GM15510 (cell line): ENCODE results near the gene VASN.

ENCODE experiments used
- POLR2A ChIP-seq: IDR thresholded peaks from 3 replicates; pipeline ENCODE4 v1.6.1; 2011; ENCODE audit warnings: borderline replicate concordance; ENCODE audit not compliant: insufficient read length; ENCODE audit errors: extremely low read depth

Gene VASN

DNA sequence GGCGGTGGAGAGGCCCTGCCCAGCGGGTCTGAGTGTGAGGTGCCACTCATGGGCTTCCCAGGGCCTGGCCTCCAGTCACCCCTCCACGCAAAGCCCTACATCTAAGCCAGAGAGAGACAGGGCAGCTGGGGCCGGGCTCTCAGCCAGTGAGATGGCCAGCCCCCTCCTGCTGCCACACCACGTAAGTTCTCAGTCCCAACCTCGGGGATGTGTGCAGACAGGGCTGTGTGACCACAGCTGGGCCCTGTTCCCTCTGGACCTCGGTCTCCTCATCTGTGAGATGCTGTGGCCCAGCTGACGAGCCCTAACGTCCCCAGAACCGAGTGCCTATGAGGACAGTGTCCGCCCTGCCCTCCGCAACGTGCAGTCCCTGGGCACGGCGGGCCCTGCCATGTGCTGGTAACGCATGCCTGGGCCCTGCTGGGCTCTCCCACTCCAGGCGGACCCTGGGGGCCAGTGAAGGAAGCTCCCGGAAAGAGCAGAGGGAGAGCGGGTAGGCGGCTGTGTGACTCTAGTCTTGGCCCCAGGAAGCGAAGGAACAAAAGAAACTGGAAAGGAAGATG lies 11.2 kb downstream of the VASN start:
- no peak for TF ChIP-seq POLR2A

DNA sequence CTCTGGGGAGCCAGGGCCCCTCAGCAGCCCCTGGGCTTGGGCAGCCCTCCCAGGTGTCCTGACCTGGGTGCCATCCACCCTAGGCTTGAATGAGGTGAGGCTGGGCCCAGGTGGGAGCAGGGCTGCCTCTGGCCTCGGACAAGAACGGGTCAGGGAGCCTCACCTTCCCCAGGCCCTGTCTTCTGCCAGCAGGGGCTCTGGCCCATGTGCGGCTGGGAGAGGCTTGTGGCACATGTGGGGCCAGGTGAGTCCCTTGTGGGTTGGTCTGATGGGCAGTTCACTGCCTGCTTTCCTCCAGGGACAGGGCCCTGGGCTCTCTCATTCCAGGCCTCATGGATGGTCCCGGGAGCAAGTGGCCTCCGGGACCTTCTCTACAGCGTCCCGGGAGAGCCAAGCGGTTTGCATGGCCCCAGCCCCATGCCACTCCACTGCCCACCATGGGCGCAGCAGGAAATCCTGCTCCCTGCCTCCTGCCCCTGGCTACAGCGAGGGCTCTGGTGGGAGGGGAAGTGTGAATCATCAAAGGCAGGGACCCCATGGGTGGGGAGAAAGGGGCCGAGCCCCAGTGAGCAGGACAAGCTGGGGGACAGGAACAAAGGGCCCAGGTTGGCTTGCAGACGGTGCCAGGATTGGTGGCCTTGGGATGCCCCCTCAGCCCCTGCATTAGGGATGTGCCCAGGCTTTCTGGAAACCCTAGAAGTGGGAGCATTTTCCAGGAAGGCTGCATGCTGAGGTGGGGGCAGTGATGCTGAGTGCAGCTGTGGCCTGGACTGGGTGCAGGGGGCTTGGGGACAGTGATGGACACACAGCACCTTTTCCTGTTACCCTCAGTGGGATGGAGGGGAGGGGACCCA lies 12.2 kb downstream of the VASN start:
- TF ChIP-seq POLR2A = no peak

DNA sequence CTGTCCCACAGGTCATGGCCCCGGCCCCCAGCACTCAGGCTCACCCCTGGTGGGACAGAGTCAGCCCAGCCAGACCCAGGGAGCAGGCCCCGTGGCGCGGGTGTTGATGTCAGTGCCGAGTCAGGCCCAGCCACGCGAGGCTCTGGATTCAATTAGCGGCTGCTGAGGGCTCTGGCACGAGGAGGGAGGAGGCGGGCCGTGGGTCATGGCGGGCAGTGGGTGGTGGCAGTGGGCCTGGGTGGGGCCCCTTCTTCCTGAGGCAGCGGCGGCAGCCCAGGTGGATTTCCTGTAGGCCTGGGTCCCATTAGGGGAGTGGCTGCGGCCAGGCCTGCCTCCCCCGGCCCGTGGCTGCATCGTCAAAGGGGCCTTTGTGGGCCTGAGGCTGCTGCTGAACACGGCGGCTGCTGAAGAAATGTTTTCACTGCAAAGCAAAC lies 12.9 kb downstream of the VASN start:
- no peak for TF ChIP-seq POLR2A

DNA sequence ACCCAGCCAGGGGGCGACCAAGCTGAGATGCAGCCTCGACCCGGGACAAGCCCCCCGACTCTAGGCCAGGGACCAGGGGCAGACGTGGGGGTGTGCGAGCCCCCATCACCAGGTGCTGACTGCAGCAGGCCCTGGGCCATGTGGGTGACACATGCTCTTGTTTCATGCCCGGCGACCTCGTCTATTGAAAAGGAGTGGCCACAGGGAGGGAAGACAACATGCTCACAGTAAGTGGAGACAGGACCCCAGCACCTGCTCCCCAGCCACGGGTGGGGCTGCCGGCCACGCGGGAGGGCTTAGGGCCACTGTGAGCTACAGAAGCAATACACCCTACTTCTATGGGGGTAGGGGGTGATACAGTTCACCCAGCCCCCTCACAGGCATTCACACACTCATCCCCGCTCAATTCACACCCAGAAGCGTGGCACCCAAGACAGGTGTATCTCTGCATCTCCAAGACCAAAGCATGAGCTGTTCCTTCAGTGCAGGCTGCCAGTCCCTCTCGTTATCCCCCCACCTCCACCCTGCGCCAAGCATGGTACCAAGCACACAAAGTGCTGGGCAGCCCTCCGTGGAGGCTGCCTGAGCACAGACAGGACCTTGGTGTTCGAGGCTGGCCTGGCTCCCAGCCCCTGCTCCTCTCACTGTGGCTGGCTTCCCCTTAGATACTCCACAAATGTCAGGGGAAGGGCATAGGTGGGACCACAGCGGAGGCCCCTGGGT lies 13.6 kb downstream of the VASN start:
- TF ChIP-seq POLR2A = no peak

DNA sequence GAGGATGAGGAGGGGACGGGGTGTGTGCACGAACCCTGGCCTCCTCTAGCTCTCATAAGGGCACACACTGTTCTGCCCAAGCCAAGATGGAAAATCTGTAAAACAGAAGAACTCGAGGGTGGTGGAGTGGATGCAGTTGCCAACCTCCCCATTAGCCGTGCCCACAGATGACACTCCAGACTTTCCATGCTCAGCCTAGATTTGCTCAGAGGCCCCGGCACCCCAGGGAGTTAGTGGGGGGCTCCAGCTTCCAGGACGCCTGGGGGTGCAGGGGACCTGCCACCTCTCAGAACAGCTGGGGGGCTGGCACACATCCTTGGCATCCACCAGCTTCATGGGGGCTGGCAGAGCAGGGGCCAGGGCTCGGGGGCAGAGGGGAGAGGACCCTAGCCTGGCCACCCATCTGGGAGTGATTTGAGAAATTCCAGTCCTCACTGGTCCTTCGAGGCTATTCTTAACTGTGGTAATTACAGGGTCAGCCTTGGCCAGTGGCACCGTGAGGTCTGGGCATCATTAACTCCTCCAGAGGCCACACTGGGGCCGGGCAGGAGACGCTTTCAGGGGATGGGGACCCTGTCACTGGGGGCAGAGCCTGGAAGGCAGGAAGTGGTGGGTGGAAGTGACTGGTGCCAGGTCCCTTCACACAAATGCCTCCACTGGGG lies 14.3 kb downstream of the VASN start:
- no peak for TF ChIP-seq POLR2A

DNA sequence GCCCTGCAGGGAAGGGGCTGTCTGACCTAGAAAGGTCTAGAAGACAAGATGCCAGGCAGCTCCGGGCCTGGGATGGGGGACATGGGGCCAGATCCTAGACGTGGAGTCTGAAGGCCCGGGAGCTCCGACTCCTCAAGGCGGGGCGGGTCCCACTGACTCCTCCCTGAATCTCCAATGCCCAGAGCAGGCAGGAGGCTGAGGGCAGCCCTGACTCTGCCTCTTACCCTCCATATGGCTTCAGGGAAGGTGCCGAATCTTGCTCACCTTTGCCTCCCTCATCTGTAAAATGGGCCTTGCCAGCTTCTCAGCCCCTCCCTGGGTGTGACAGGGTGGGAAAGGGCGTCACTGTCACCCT lies 14.8 kb downstream of the VASN start:
- TF ChIP-seq POLR2A = no peak

DNA sequence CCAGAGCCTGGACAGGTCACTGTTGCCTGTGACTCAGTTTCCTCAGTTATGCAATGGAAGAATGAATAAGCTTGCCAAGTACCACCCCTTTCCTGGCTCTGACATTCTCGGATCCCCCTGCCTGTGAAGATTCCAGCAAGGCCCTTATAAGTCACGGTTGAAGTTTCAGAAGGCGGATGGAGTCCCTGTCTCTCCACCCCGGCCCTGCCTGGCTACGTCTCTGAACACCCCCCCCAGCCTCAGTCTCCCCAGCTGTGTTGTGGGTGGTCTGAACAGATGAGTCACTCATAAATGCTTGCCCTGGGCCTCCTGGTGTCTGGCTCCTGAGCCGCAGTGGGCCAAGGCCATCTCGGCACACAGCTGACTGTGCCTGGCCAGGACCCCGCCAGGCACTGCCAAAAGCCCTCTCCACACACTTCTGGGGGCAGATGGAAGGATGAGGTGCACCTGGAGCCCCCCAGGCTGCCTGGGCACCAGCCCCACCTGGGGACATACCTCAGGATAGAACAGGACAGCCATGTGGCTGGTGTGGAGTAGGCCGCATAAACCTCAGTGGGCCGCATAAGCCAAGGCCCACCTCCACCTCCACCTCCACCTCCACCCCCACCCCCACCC lies 15.4 kb downstream of the VASN start:
- no peak for TF ChIP-seq POLR2A

DNA sequence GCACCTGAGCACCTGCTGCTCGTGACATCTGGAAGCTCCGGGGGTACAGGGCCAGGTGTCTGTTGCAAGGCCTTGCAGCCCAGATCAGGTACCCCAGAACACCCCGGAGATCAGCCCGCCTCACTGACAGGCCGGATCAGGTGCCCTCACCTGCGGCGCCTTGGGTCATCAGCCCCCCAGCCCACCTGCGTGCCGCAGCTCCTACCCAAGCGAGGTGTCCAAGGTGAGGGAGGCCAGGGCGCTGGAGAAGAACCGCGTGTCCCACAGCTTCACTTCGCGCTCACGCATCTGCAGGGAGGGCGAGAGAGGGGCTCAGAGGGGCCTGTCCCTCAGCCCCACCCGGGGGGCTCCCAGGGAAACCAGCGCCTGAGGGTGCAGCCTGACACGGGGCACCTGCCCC lies 16.1 kb downstream of the VASN start:
- TF ChIP-seq POLR2A = no peak

DNA sequence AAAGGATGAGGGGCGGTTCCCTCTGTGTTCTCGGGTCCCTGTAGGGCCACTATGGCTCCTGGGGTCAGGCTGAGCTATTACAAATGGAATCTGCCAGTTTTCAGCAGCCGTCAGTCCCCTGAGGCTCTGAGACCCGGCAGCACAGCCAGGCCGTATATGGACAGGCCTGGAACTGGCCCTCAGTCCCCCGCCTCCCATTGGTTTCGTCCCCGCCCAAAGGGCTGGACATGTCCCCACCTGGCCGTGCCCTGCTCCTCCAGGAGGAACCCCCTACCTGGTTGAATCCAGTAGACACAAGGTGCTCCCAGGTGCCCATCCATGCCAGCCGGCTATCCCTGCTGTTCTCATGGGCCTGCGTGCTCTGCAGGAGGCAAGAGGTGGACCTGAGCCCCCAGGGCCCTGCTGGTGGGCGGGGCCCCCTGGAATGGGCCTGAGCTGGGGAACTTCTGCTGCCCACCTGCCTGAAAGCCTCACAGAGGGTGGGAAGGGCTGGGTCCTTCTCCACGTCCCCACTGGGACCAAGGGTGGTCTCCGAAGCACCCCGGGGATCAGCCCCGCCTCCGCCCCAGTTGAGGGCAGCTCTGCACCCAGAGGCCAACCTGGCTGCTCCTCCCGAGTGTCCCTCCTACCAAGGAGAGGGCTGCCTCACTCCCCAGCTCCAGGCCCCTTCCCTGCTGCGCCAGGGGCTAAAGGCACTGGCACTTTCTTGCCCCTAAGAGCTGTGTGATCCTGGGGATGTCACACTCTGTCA lies 16.8 kb downstream of the VASN start:
- no peak for TF ChIP-seq POLR2A

DNA sequence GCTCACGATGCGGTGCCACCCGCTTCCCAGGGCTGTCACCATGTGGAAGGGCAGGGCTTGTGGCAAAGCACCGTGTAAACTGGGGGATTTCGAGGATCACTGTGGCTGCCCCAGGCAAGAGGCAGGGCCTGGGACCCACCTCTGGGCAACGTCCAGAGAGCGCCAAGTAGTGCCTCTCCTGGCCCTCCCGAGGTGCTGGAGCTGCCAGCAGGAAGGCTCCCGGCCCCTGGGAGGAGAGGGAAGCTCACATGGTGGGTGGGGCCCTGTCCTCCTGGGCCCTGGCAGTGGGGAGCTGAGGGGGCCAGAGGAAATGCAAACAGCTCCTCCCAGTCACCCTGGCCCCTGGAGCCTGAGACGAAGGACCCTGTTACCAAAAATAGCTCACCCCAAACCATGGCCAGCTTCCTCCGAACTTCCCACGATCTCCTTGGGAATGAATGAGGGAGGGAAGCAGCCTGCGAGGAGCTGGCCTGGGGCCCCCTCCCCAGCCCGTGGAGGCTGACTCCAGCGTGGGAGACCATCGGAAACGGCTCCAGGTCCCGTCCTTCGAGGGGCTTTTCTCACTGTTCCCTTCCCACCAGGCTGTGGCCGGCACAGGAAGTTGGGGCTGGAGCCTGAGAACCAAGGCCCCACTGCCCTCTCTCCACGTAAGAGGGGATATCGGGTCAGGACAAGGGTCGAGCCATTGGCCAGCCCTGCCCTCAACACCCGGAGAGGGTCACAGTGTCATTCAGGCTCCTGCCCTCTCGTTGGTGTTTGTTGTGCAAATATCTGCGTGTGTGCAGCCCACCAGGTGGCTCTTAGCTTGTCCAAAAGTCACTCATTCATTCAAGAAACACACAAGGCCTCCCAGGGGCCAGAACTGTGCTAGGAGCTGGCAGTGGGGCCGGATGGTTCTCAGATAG lies 17.7 kb downstream of the VASN start:
- TF ChIP-seq POLR2A = no peak

DNA sequence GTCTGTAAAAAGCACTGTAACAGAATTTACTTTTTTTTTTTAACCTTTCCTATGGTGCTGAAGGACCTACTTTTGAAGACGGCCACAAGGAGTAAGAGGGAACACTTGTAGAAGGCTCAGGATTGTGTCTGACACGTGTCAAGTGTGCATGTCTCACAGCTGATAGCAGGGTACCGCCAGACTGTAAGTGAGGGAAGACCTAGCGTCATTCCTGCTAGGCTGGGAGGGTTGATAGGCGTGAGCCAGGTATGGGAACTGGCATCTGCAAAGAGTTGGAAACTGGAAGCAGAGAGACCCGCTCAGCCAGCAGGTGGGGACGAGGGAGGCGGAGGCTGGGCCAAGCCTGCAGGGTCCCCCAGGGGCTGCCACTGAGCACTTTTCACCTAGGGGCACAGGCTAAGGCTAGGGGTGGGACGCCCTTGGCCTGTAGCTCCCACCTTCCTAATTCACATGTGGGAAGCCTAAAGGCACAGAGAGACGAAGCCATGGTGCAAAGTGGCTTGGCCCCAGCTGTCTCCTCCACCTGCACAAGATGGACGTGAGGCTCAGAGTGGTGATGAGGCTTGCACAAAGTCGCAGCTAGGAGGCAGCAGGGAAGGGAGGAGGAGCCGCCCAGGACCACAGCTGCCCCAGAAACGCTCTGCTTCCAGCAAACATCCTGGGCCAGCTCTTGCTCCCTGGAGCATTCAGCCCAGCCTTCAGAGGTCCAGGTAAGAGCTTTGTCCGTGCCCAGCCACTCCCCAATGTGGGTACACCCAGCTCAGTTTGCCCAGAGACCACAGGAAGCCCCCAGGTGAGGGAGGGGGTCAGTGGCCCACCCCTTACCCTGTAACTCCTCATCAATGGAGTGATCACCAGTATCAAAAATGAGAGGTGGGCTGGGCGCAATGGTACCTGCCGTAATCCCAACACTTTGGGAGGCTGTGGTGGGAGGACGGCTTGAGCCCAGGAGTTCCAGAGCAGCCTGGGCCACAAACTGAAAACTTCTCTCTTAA lies 18.9 kb downstream of the VASN start:
- TF ChIP-seq POLR2A = no peak
